Glomerular endothelial cell (primary cell): ENCODE results near the gene LOXL4. TPM values are rescaled to one million over a fixed set of nuclear protein-coding genes. Genes with fewer than 3 reads are reported as not detected.

Experiments used
- DNase-seq: peaks from one replicate; pipeline ENCODE4 v3.0.0-alpha.2; 2011; ENCODE audit warnings: low read depth, low spot score; ENCODE audit errors: extremely low read depth
- total RNA-seq: library from RNA; depleted of rRNA; stranded (reverse); fragments of >200 nt; gene quantifications from 2 replicates; pipeline ENCODE4 v1.2.3, GENCODE V29; 2015

Gene LOXL4
- total RNA-seq, 1 donor from 2014 or later, result 2.0 TPM

DNA sequence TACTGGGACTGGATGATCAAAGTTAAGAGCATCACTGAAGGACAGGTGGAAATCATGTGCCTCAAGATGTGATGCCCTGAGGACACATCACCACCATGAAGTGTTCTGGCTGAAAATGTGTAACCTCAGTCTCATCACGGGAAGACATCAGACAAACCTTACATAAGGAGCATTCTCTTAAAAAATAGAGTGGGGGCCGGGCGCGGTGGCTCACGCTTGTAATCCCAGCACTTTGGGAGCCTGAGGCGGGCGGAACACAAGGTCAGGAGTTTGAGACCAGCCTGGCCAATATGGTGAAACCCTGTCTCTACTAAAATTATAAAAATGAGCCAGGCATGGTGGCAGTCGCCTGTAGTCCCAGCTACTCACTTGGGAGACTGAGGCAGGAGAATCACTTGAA lies 65.6 kb downstream of the LOXL4 start:
- no peak for DNase-seq

- DNase-seq, result no peak
These were observed 66.2 kb downstream of the LOXL4 start for GRCh38 chr10:98201760-98202159.

Other genes with a start within 250 kb of the LOXL4 start
- gene CRTAC1, start 237.6 kb downstream of the LOXL4 start, total RNA-seq, result 0.92 and 1.6 TPM in 2 replicates
- gene R3HCC1L, start 133.5 kb downstream of the LOXL4 start, total RNA-seq, result 7.8 and 11.4 TPM in 2 replicates
- gene PYROXD2, start 147.0 kb upstream of the LOXL4 start, total RNA-seq, result 2.8 and 5.7 TPM in 2 replicates
- gene HPS1, start 178.7 kb upstream of the LOXL4 start, total RNA-seq, result 69.5 and 71.1 TPM in 2 replicates